Measurements from ENCODE around the gene GSDMA. TPM values are rescaled to one million over a fixed set of nuclear protein-coding genes. Genes with fewer than 3 reads are reported as not detected.

GSDMA gene
- total and polyA plus RNA-seq, 4 donors, result 0.06 to 0.23 (median 0.13) TPM

- peaks cover 19 to 59% (median 41%) of the 10 kb centered on the region in 4 donors for H3K4me1 ChIP-seq (ENCODE audit: control insufficient read depth in 4 of 4, insufficient read depth in 4 of 4, low read length in 3 of 4)
- TF ChIP-seq CTCF (IDR thresholded peaks at IDR 0.05; ENCODE audit: low read depth, low read length, missing input control), result no peak
- peak; percentile 59 to 68 for TF ChIP-seq JUND (IDR thresholded peaks at IDR 0.05)
- peak; percentile 54 for TF ChIP-seq FOXA1 (IDR thresholded peaks at IDR 0.05)
- no peak for TF ChIP-seq NR2F2 (IDR thresholded peaks at IDR 0.05)
- peak in 1 of 2 donors; percentile 58 for TF ChIP-seq RXRA (IDR thresholded peaks at IDR 0.05)
- peak; percentile 64 for TF ChIP-seq SP1 (IDR thresholded peaks at IDR 0.05)
- TF ChIP-seq, protein P1, sequence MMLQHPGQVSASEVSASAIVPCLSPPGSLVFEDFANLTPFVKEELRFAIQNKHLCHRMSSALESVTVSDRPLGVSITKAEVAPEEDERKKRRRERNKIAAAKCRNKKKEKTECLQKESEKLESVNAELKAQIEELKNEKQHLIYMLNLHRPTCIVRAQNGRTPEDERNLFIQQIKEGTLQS (IDR thresholded peaks at IDR 0.05), result peak; percentile 17
- TF ChIP-seq, protein P2, sequence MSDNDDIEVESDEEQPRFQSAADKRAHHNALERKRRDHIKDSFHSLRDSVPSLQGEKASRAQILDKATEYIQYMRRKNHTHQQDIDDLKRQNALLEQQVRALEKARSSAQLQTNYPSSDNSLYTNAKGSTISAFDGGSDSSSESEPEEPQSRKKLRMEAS (IDR thresholded peaks at IDR 0.05), result peak; percentile 58
- TF ChIP-seq TAF1 (conservative IDR thresholded peaks at IDR 0.05), result peak; percentile 71
- TF ChIP-seq HNF4G (IDR thresholded peaks at IDR 0.05), result peak; percentile 48
- peak; percentile 64 for TF ChIP-seq REST (IDR thresholded peaks at IDR 0.05)
- TF ChIP-seq GABPA (IDR thresholded peaks at IDR 0.05 in 1 of 2, conservative IDR thresholded peaks at IDR 0.05 in 1 of 2), result peak in 1 of 2 donors; percentile 74
- TF ChIP-seq, protein P3, sequence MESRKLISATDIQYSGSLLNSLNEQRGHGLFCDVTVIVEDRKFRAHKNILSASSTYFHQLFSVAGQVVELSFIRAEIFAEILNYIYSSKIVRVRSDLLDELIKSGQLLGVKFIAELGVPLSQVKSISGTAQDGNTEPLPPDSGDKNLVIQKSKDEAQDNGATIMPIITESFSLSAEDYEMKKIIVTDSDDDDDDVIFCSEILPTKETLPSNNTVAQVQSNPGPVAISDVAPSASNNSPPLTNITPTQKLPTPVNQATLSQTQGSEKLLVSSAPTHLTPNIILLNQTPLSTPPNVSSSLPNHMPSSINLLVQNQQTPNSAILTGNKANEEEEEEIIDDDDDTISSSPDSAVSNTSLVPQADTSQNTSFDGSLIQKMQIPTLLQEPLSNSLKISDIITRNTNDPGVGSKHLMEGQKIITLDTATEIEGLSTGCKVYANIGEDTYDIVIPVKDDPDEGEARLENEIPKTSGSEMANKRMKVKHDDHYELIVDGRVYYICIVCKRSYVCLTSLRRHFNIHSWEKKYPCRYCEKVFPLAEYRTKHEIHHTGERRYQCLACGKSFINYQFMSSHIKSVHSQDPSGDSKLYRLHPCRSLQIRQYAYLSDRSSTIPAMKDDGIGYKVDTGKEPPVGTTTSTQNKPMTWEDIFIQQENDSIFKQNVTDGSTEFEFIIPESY (IDR thresholded peaks at IDR 0.05), result peak; percentile 70
- TF ChIP-seq YY1 (IDR thresholded peaks at IDR 0.05), result peak; percentile 80
- TF ChIP-seq FOXA2 (IDR thresholded peaks at IDR 0.05), result peak; percentile 13
- peak in 1 of 2 donors; percentile 47 for TF ChIP-seq EGR1 (IDR thresholded peaks at IDR 0.05; ENCODE audit: low read depth in 2 of 2)
- TF ChIP-seq RAD21 (IDR thresholded peaks at IDR 0.05), result peak in 1 of 2 donors; percentile 41
- TF ChIP-seq HNF4A (conservative IDR thresholded peaks at IDR 0.05), result peak in 1 of 2 donors; percentile 62
Measured at GRCh38 chr17:39927101-39927928, 35.5 kb upstream of the GSDMA start, which contains the start of the genes LRRC3C and ORMDL3. Gene LRRC3C, plus strand, starts transcription at chr17:39927732. Its CDS starts 13,792 bp downstream, at chr17:39941524. Gene ORMDL3, minus strand, starts transcription at chr17:39927601. Its CDS starts 3,398 bp downstream, at chr17:39924203.

More at GRCh38 chr17:39927101-39927928, 35.5 kb upstream of the GSDMA start, which contains the start of the genes LRRC3C and ORMDL3:
- DNase-seq (ENCODE audit: low spot score), result peak; percentile 96
- WGBS, result under 1% methylated on average over 72 of the region's 72 CpGs
- peak within 1 kb of the TSS; percentile 89 to 99 for H3K9ac ChIP-seq (ENCODE audit: low read depth in 1 of 2, low read length in 2 of 2)
- H3K4me3 ChIP-seq (ENCODE audit: low read depth in 1 of 3, low read length in 3 of 3), result peak within 1 kb of the TSS; percentile 68 to 90 (median 71)
- H3K27me3 ChIP-seq (ENCODE audit: control insufficient read depth in 4 of 4, insufficient read depth in 4 of 4, low read length in 3 of 4), result no peaks in the 10 kb centered on the region
- H3K9me3 ChIP-seq (ENCODE audit: control insufficient read depth in 4 of 4, low read length in 3 of 4), result no peaks in the 10 kb centered on the region
- peaks cover 6 to 9% (median 7%) of the 10 kb centered on the region in 4 donors for H3K36me3 ChIP-seq (ENCODE audit: control insufficient read depth in 4 of 4, insufficient read depth in 3 of 4, low read depth in 1 of 4, low read length in 3 of 4)
- H3K27ac ChIP-seq (ENCODE audit: low read depth in 1 of 2, low read length in 2 of 2), result peak within 1 kb of the TSS; percentile 95 to 98
